ENCODE measurements around the gene UBE2E2. TPM values are rescaled to one million over a fixed set of nuclear protein-coding genes. Genes with fewer than 3 reads are reported as not detected.

The UBE2E2 gene
- total RNA-seq, 1 donor from 2014 or later = 32.5 TPM

DNA sequence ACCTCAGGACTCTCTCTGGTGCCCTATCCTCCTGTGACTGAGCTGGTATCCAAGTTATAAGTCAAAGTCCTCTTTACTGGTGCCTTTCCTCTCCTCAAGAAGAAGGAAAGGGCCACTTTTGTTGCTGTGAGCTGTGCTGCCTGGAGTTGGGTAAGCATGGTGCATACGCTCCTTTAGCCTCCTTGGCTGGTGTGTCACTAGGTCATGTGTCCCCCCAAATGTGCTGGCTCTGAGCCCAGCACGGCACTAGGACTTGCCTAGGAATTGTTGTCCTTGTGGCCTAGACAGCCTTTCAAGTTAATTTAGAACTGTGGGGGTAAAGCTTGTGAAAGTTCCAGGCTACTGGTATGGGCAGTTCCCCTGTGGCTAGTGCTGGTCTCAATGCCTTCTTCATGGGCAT lies 113.8 kb downstream of the UBE2E2 start:
- TF ChIP-seq, protein P1, sequence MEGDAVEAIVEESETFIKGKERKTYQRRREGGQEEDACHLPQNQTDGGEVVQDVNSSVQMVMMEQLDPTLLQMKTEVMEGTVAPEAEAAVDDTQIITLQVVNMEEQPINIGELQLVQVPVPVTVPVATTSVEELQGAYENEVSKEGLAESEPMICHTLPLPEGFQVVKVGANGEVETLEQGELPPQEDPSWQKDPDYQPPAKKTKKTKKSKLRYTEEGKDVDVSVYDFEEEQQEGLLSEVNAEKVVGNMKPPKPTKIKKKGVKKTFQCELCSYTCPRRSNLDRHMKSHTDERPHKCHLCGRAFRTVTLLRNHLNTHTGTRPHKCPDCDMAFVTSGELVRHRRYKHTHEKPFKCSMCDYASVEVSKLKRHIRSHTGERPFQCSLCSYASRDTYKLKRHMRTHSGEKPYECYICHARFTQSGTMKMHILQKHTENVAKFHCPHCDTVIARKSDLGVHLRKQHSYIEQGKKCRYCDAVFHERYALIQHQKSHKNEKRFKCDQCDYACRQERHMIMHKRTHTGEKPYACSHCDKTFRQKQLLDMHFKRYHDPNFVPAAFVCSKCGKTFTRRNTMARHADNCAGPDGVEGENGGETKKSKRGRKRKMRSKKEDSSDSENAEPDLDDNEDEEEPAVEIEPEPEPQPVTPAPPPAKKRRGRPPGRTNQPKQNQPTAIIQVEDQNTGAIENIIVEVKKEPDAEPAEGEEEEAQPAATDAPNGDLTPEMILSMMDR (conservative IDR thresholded peaks at IDR 0.05; ENCODE audit: low read depth, low read length) = no peak
- DNase-seq (ENCODE audit: low read depth) = no peak
- H3K4me3 ChIP-seq (ENCODE audit: low read depth, low read length) = no peak overlapping the region

DNA sequence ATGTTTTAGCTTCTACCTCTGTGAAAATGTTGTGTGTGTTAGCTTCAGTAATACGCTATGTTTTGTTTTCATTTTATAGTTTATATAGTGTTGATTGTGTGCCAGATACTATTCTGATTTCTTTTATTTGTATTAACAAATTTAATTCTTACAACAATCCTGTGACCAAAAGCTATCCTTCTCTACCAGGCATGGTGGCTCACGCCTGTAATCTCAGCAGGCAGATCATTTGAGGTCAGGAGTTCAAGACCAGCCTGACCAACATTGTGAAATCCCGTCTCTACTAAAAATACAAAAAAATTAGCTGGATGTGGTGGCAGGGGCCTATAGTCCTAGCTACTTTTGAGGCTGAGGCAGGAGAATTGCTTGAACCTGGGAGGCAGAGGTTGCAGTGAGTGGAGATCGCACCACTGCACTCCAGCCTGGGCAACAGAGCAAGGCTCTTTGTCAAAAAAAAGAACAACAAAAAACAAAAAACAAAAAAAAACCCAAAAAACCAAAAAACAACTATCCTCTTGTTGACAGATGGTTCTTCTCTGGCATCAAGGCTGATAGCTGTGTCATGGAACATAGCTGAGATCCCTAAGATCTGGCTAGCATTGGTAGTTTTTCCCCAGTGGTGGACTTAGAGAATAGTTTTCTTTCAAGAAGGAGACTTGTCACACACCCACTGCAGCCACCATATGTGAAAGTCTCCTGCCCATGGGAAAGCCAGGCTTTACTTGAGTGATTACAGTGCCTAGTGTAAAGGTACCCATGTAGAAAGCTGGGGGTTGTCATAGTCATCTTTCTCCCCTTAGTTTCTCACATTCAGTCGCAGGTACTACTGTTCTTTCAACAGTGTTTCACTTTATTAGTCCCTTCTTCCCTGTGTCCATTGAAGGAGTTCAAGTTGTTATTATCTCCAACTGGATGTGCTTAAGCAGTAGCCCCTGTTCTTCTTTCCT lies 116.5 kb downstream of the UBE2E2 start:
- TF ChIP-seq, protein P1 (conservative IDR thresholded peaks at IDR 0.05; ENCODE audit: low read depth, low read length) = no peak
- DNase-seq (ENCODE audit: low read depth) = no peak
- H3K4me3 ChIP-seq (ENCODE audit: low read depth, low read length) = no peak overlapping the region

GRCh38 chr3:23320586-23321570 lies 117.8 kb downstream of the UBE2E2 start:
- TF ChIP-seq, protein P1 (conservative IDR thresholded peaks at IDR 0.05; ENCODE audit: low read depth, low read length) = no peak
- no peak for DNase-seq (ENCODE audit: low read depth)

GRCh38 chr3:23324745-23325144 lies 121.6 kb downstream of the UBE2E2 start:
- H3K4me3 ChIP-seq (ENCODE audit: low read depth, low read length) = no peak overlapping the region
- TF ChIP-seq, protein P1 (conservative IDR thresholded peaks at IDR 0.05; ENCODE audit: low read depth, low read length) = no peak
- no peak for DNase-seq (ENCODE audit: low read depth)

More at GRCh38 chr3:23320586-23321570, 117.8 kb downstream of the UBE2E2 start:
- H3K4me3 ChIP-seq (ENCODE audit: low read depth, low read length) = no peak overlapping the region

DNA sequence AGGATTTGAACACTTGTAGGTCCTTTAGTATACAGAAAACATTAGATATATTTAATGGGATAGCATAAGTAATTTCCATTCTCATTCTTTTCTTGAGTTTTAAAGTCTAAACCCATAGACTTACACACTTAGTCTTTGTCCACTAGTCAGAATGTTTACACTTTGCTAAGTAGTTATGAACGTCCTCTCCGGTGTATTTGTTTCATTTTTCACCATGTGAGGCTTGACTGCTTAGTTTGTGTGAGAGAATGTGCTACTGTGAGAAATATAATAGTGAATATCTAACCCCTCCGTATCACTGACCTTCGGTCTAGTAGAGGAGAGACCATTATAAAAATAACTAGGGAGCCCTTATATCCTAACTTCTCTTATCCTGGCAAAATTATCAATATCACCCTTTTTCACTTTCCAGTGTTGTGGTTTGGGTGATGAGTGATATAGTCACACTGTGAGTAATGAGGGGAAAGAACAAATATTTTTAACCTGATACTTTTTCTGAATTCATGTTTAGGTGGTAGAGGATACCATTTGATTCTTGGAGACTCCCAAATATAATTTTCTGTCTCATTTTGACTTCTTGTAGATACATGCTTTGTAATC lies 122.4 kb downstream of the UBE2E2 start:
- no peak overlapping the region for H3K4me3 ChIP-seq (ENCODE audit: low read depth, low read length)
- TF ChIP-seq, protein P1 (conservative IDR thresholded peaks at IDR 0.05; ENCODE audit: low read depth, low read length) = no peak

GRCh38 chr3:23329471-23330105 lies 126.5 kb downstream of the UBE2E2 start:
- TF ChIP-seq, protein P1 (conservative IDR thresholded peaks at IDR 0.05; ENCODE audit: low read depth, low read length) = no peak
- DNase-seq (ENCODE audit: low read depth) = no peak
- H3K4me3 ChIP-seq (ENCODE audit: low read depth, low read length) = no peak overlapping the region

More for the DNA sequence above, 122.4 kb downstream of the UBE2E2 start:
- DNase-seq (ENCODE audit: low read depth) = no peak

All from epithelial cell of proximal tubule (primary cell).